T-helper 22 cell (primary cell): ENCODE results near the gene OSBPL1A.
"Not testable (repeated sequence)": the region's sequence is repeated elsewhere in the genome, so short reads cannot be mapped to it uniquely, and the experiment has no call there.

ENCODE experiments used
- DNase-seq: peaks from one replicate; pipeline ENCODE4 v3.0.0-alpha.2; 2020; ENCODE audit warnings: low read depth

Gene OSBPL1A

DNA sequence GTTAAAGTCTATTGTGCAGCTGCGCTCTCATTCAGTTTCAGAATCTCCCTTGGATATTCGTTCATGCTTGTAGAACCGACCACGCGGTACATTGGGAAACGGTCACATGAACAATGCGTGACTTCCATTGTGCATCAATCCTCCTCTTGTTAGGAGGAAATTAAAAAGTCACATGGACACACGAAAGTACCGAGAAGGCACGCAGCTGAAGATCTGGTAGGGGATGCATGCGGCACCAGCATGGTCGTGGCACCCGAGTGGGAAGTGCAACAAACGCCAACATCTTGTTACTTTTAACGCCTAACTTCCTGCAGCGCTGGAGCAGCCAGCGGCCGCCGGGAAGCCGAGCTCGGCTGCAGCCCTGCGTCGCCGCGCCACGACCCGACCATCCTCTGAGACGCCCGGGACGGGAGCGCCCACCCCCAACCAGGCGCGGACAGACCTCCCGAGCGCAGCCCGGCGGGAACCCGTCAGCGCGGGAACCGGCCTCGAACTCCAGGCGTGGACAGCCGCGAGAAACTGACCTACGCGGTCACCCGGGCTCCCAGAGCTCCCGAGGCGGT lies 412 bp downstream of the OSBPL1A start:
- DNase-seq: no peak

DNA sequence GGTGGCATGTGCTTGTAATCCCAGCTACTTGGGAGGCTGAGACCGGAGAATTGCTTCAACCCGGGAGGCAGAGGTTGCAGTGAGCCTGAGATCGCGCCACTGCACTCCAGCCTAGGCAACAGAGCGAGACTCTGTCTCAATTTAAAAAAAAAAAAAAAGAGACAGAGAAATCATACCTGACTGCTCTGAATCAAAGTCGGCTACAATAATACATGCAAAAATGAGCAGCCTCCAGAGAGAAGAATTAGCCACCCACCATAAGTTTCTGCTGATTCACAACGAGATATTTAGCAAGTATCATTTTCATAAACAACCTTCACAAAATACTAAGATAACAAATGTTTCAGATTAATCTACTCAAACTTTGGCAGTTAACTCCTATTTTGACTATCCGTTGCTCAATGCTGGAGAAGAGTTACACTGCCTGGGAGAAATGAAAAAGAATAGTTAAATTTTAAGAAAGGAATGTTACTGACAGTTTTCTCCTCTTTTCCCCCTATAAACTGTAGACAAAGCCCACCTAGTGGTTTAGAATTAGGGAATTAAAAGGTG lies 1.5 kb downstream of the OSBPL1A start:
- DNase-seq: no peak

GRCh38 chr18:24395049-24395795 lies 2.4 kb downstream of the OSBPL1A start:
- no peak for DNase-seq

GRCh38 chr18:24388957-24389356 lies 8.7 kb downstream of the OSBPL1A start:
- no peak for DNase-seq

GRCh38 chr18:24386681-24387080 lies 10.9 kb downstream of the OSBPL1A start:
- DNase-seq: no peak

DNA sequence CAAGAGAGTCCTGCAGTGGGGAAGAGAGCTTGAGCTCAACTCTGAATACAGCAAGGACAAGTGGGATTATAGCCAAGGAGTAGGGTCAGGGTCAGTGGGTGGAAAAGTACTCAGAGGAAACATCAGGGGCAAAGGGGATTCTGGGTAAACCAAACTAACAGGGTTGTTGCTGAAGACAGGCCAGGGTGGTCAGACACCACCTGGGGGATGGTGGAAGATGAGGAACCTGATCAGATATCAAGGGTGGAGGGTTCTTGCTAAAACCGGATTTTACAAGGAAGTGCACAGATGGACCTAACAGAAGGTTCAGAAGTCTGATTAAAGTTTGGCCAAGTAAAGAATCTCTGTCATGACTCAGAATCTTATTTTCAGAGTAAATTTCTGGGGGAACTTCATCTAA lies 16.5 kb downstream of the OSBPL1A start:
- DNase-seq: no peak

DNA sequence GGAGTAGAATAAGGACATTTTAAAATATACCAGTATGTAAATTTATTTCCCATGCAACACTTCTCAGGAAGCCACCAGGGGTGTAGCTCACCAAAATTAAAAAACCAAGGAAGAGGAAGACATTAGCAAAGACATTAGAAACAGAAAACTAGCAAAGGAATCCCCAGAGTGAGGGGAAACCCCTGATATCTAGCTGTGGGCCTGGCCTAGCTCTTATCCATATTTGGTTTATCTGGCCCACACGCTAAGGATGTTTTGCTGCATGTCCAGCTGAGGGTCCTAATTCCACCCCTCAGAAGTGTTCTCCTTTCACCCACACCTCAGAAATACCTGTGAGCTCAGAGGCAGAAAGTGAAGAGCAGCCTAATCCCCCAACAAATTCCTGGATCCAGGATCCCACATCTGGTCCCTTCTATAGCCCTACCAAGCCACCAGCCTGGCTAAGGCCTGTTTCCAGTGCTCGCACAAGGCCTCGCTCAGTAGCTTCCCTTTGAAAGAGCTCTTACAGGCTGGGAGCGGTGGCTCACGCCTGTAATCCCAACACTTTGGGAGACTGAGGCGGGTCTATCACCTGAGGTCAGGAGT lies 17.4 kb downstream of the OSBPL1A start:
- DNase-seq: no peak

- DNase-seq: no peak
Observed at GRCh38 chr18:24378598-24378997, 19.0 kb downstream of the OSBPL1A start.

DNA sequence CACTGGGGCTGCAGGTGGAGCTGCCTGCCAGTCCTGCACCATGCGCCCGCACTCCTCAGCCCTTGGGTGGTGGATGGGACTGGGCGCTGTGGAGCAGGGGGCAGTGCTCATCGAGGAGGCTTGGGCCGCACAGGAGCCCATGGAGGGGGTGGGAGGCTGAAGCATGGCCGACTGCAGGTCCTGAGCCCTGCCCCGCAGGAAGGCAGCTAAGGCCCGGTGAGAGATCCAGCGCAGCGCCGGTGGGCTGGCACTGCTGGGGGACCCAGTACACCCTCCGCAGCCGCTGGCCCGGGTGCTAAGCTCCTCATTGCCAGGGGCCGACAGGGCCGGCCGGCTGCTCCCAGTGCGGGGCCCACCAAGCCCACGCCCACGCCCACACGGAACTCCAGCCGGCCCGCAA lies 21.1 kb downstream of the OSBPL1A start:
- DNase-seq: not testable (repeated sequence)

GRCh38 chr18:24373328-24373727 lies 24.3 kb downstream of the OSBPL1A start:
- DNase-seq: no peak

DNA sequence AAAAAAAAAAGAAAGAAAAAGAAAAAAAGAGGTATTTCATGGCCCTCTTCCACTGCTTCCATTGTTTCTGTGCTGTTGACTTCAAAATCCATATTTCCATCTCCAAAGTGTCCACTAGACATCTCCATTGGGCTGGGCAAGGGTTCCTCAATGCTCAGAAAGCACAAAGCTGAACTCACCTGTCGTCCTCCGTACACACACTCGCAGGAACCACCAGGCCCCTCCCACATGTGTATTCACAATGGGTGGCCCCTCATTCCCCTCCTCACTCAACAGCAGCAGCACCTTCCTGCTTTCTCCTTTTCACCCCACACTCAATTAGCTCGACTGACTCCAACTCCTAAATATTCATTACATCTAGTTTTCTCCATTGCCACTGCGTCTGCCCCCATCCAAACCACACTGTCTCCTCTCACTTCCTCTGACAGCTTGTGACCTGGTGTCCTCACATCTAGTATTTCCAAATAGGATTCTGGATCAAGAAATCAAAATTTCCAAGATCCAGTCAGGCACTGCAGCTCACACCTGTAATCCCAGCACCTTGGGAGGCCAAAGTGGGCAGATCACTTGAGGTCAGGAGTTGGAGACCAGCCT lies 25.2 kb downstream of the OSBPL1A start:
- DNase-seq: no peak

DNA sequence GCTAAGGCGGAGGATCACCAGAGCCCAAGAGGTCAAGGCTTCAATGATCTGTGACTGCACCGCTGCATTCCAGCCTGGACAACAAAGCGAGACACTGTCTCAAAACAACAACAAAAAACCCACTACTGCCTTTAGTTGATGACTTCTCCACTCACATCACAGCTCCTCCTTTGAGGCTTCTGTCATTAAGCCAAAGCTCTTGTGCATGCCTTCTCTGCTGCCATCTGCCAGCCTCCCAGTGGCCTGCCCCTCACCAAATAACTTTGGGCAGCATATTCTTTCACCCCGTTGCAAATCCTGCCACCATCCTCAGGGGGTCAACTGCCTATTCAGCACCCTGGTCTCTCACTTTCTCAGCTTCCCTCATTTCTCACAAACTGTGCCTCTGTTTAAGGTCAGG lies 27.5 kb downstream of the OSBPL1A start:
- DNase-seq: no peak

DNA sequence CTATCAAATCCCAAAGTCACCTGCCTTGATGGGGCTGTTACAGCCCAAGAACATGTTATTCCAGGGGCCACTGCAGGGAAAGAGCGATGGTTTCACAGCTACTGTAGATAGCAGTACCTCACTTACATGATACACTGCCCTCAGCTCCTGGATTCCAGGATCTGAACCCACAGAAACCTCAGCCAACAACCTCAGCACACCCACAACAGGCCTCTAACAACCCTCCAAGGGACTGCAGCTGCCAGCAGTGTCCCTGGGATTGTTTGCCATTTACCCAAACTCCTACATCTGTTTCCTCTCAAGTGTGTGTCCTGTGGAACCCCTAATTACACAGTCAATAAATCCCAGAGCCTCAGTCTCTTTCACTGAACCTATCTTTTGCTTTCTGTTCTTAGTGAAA lies 28.2 kb downstream of the OSBPL1A start:
- DNase-seq: no peak

- no peak for DNase-seq
Observed at GRCh38 chr18:24368749-24369148, 28.9 kb downstream of the OSBPL1A start.

- no peak for DNase-seq
Observed at GRCh38 chr18:24366328-24366727, 31.3 kb downstream of the OSBPL1A start.

DNA sequence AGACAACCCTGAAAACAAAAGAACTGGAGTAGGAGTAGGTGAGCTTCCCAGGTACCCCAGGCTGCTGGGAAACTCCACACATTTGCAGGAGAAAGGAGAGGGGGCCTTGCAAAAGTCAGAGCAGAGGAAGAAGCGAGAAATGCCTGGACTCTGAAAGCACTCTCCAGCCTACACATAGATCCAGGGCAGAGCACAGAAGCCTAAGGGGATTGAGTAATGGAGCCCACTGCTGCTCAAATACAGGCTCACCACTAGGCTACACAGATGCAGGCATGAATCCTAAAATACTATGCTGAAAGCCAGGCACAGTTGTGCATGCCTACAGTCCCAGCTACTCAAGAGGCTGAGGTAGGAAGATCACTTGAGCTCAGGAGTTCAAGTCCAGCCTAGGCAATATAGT lies 33.4 kb downstream of the OSBPL1A start:
- DNase-seq: no peak

DNA sequence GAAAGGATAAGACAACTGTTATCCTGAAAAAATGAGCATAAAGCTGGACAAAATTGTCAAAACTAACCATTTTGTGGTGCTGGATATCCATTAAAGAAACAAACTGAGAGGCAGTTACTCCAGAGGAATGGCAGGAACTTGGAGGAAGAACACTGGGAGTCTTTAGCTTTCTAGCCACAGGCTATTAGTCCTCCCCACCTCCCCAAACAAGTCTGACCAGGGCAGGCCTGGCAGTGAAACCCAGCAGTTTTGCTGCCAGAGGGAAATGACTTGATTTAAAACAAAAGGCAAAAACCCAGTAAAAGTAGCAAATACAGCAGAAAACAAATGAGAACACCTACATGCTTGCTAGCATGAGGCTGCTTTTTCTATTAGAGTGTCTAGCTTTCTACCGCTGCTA lies 34.9 kb downstream of the OSBPL1A start:
- no peak for DNase-seq

DNA sequence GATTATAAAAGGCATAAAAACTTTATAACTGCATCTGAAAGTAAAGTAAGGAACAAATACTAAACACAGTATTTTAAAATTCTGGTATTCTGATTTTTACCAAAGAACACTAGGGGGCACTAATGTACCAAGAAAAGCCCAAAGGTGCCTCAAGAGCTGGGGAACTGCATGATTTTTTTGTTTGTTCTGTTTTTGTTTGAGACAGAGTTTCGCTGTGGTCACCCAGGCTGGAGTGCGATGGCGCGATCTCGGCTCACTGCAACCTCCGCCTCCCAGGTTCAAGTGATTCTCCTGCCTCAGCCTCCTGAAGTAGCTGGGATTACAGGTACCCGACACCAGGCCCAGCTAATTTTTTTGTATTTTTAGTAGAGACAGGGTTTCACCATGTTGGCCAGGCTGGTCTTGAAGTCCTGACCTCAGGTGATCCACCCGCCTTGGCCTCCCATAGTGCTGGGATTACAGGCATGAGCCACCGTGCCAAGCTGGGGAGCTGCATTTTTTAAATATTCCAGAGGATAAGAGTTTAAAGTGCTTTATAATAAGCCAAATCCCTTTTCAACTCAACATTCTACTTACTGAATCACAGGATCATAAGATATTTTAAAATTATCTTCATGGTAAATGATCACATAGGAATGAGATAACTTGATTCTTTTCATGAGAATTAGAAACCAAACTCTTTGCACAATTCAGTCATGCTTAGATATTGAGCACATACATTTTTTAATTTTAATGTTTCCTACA lies 37.7 kb downstream of the OSBPL1A start:
- not testable (repeated sequence) for DNase-seq

GRCh38 chr18:24354278-24354677 lies 43.3 kb downstream of the OSBPL1A start:
- DNase-seq: no peak

DNA sequence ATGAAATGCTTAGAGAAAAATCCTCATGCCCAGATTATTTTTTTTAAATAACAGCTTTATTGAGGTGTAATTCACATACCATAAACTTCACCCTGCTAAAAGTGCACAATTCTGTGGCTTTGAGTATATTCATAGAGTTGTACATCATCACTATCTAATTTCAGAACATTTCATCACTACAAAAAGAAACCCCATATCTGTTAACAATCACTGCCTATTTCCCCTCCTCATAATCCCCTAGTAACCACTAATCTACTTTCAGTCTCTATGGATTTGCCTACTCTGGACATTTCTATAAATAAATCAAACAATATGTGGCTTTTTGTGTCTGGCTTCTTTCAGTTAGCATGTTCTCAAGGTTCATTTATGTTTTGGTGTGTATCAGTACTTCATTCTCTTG lies 51.4 kb downstream of the OSBPL1A start:
- DNase-seq: no peak

- DNase-seq: no peak
Observed at GRCh38 chr18:24344509-24344908, 53.1 kb downstream of the OSBPL1A start.

DNA sequence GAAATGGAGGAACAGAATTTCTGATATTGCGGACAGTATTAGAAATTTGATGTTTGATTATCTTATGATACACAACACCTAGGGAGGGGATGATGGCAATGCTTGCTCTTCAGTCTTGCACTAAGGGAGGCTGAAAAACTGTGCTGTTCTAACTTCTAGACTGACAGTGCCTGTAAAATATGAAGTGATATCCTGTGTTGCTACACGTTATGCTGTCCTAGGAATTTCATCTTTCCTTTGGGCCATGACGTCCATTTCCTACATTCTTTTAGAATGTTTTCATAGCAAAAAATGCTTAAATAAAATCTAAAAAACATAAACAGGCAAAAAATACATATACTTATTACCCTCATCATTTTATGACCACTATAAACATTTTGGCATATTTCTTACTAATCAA lies 55.3 kb downstream of the OSBPL1A start:
- no peak for DNase-seq
